Large intestine (tissue), 3 donors: ENCODE measurements around the gene SGSM1. TPM values are rescaled to one million over a fixed set of nuclear protein-coding genes. Genes with fewer than 3 reads are reported as not detected.

Experiments used
- DNase-seq, 2 donors: peaks; one replicate each; pipeline versions ENCODE4 v3.0.0 to v3.0.0-alpha.2; 2013
- H3K27ac ChIP-seq: one replicate; pipeline ENCODE4 v1.5.1; 2013; ENCODE audit warnings: low read length
- H3K27me3 ChIP-seq: 2 replicates; pipeline ENCODE4 v1.6.1; 2013; ENCODE audit warnings: low read length; ENCODE audit not compliant: control insufficient read depth, insufficient read depth
- H3K36me3 ChIP-seq: 2 replicates; pipeline ENCODE4 v1.6.1; 2013; ENCODE audit warnings: low read length; ENCODE audit not compliant: control insufficient read depth, insufficient read depth
- H3K4me1 ChIP-seq: one replicate; pipeline ENCODE4 v1.6.1; 2013; ENCODE audit warnings: low read length; ENCODE audit not compliant: control insufficient read depth, insufficient read depth
- H3K4me3 ChIP-seq: one replicate; pipeline ENCODE4 v1.5.1; 2013; ENCODE audit warnings: low read length
- H3K9me3 ChIP-seq: one replicate; pipeline ENCODE4 v1.6.1; 2013; ENCODE audit warnings: mild to moderate bottlenecking, low read depth, low read length, moderate library complexity; ENCODE audit not compliant: control insufficient read depth
- WGBS: methylation state at CpG from one replicate; pipeline ENCODE4 v1.1.5; 2013; ENCODE audit warnings: low lambda C conversion rate; ENCODE audit not compliant: insufficient coverage; 5-methylcytosine and 5-hydroxymethylcytosine counted together
- polyA plus RNA-seq: library from polyadenylated mRNA; unstranded; fragments of 120-200 nt; gene quantifications from one replicate; pipeline ENCODE4 v1.2.1, GENCODE V29; 2013

The SGSM1 gene
- polyA plus RNA-seq, 1 donor: 7.2 TPM

GRCh38 chr22:24867323-24868022, 61.5 kb downstream of the SGSM1 start:
- Histone ChIP-seq H3K4me3 (no peak overlapping the region), H3K27me3 (no peaks in the 10 kb centered on the region), H3K36me3 (peaks cover 14% of the 10 kb centered on the region), H3K9me3 (no peaks in the 10 kb centered on the region), H3K4me1 (no peaks in the 10 kb centered on the region), H3K27ac (no peak overlapping the region)
- no peak for DNase-seq
- WGBS: no CpG with 5 or more reads among the region's 8 CpGs

GRCh38 chr22:24868979-24869378, 63.0 kb downstream of the SGSM1 start:
- Histone ChIP-seq H3K4me3 (no peak overlapping the region), H3K9me3 (no peaks in the 10 kb centered on the region), H3K27ac (no peak overlapping the region), H3K36me3 (peaks cover 9% of the 10 kb centered on the region), H3K4me1 (no peaks in the 10 kb centered on the region), H3K27me3 (no peaks in the 10 kb centered on the region)
- no CpG with 5 or more reads among the region's 7 CpGs for WGBS
- no peak for DNase-seq

- 100% methylated on average over 1 of the region's 7 CpGs for whole genome bisulfite sequencing
- H3K36me3 ChIP-seq: peaks cover 12% of the 10 kb centered on the region
- H3K4me1 ChIP-seq: no peaks in the 10 kb centered on the region
- H3K4me3 ChIP-seq: no peak overlapping the region
- no peaks in the 10 kb centered on the region for H3K27me3 ChIP-seq
- H3K27ac ChIP-seq: no peak overlapping the region
- H3K9me3 ChIP-seq: no peaks in the 10 kb centered on the region
- DNase-seq: no peak
Measured at GRCh38 chr22:24871611-24872205, 65.7 kb downstream of the SGSM1 start.

GRCh38 chr22:24873226-24873625, 67.2 kb downstream of the SGSM1 start:
- DNase-seq: no peak
- WGBS: no CpG with 5 or more reads among the region's 5 CpGs
- H3K4me3 ChIP-seq: no peak overlapping the region
- no peaks in the 10 kb centered on the region for H3K9me3 ChIP-seq
- no peaks in the 10 kb centered on the region for H3K27me3 ChIP-seq
- no peak overlapping the region for H3K27ac ChIP-seq
- no peaks in the 10 kb centered on the region for H3K4me1 ChIP-seq
- H3K36me3 ChIP-seq: peaks cover 21% of the 10 kb centered on the region

- Histone ChIP-seq H3K36me3 (peaks cover 37% of the 10 kb centered on the region), H3K4me1 (no peaks in the 10 kb centered on the region), H3K4me3 (no peak overlapping the region), H3K27ac (no peak overlapping the region), H3K9me3 (no peaks in the 10 kb centered on the region), H3K27me3 (no peaks in the 10 kb centered on the region)
- no peak for DNase-seq
- WGBS: no CpG with 5 or more reads among the region's 4 CpGs
Measured at GRCh38 chr22:24875862-24876506, 70.0 kb downstream of the SGSM1 start.

- Histone ChIP-seq H3K4me1 (no peaks in the 10 kb centered on the region), H3K9me3 (no peaks in the 10 kb centered on the region), H3K36me3 (peaks cover 31% of the 10 kb centered on the region), H3K27ac (no peak overlapping the region), H3K4me3 (no peak overlapping the region), H3K27me3 (no peaks in the 10 kb centered on the region)
- WGBS: no CpG with 5 or more reads among the region's 1 CpG
- DNase-seq: no peak
Measured at GRCh38 chr22:24876700-24877099, 70.7 kb downstream of the SGSM1 start.

GRCh38 chr22:24878969-24879368, 73.0 kb downstream of the SGSM1 start:
- Histone ChIP-seq H3K4me1 (no peaks in the 10 kb centered on the region), H3K27me3 (no peaks in the 10 kb centered on the region), H3K27ac (no peak overlapping the region), H3K36me3 (peaks cover 32% of the 10 kb centered on the region), H3K4me3 (no peak overlapping the region), H3K9me3 (no peaks in the 10 kb centered on the region)
- no CpG with 5 or more reads among the region's 2 CpGs for whole genome bisulfite sequencing
- DNase-seq: no peak

GRCh38 chr22:24883432-24883831, 77.4 kb downstream of the SGSM1 start:
- DNase-seq: no peak
- Histone ChIP-seq H3K27me3 (no peaks in the 10 kb centered on the region), H3K9me3 (no peaks in the 10 kb centered on the region), H3K27ac (no peak overlapping the region), H3K4me3 (no peak overlapping the region), H3K4me1 (no peaks in the 10 kb centered on the region), H3K36me3 (peaks cover 19% of the 10 kb centered on the region)
- WGBS: no CpG with 5 or more reads among the region's 6 CpGs

- no peaks in the 10 kb centered on the region for H3K4me1 ChIP-seq
- H3K9me3 ChIP-seq: no peaks in the 10 kb centered on the region
- H3K27me3 ChIP-seq: no peaks in the 10 kb centered on the region
- H3K4me3 ChIP-seq: no peak overlapping the region
- DNase-seq: no peak
- peaks cover 3% of the 10 kb centered on the region for H3K36me3 ChIP-seq
- no CpG with 5 or more reads among the region's 2 CpGs for WGBS
- H3K27ac ChIP-seq: no peak overlapping the region
Measured at GRCh38 chr22:24887260-24887659, 81.2 kb downstream of the SGSM1 start.

- no peak for DNase-seq
- WGBS: no CpG with 5 or more reads among the region's 20 CpGs
Measured at GRCh38 chr22:24893341-24894070, 87.5 kb downstream of the SGSM1 start.

More at GRCh38 chr22:24893341-24894070, 87.5 kb downstream of the SGSM1 start:
- H3K4me3 ChIP-seq: no peak overlapping the region
- no peaks in the 10 kb centered on the region for H3K4me1 ChIP-seq
- no peak overlapping the region for H3K27ac ChIP-seq
- H3K36me3 ChIP-seq: peaks cover 9% of the 10 kb centered on the region
- no peaks in the 10 kb centered on the region for H3K9me3 ChIP-seq
- H3K27me3 ChIP-seq: no peaks in the 10 kb centered on the region
